22Rv1 (cell line): ENCODE data around the gene HES1.

Source experiments
- H3K27ac ChIP-seq: fragments of 450-650 bp; 2 replicates; pipeline ENCODE4 v1.5.1; 2017
- CTCF ChIP-seq: fragments of 450-650 bp; IDR thresholded peaks from 2 replicates; pipeline ENCODE4 v1.5.1; 2017; ENCODE audit warnings: mild to moderate bottlenecking
- ZFX ChIP-seq: fragments of 450-650 bp; IDR thresholded peaks from 2 replicates; pipeline ENCODE4 v1.6.1; 2017; ENCODE audit warnings: antibody characterized with exemption, borderline replicate concordance

Gene HES1

DNA sequence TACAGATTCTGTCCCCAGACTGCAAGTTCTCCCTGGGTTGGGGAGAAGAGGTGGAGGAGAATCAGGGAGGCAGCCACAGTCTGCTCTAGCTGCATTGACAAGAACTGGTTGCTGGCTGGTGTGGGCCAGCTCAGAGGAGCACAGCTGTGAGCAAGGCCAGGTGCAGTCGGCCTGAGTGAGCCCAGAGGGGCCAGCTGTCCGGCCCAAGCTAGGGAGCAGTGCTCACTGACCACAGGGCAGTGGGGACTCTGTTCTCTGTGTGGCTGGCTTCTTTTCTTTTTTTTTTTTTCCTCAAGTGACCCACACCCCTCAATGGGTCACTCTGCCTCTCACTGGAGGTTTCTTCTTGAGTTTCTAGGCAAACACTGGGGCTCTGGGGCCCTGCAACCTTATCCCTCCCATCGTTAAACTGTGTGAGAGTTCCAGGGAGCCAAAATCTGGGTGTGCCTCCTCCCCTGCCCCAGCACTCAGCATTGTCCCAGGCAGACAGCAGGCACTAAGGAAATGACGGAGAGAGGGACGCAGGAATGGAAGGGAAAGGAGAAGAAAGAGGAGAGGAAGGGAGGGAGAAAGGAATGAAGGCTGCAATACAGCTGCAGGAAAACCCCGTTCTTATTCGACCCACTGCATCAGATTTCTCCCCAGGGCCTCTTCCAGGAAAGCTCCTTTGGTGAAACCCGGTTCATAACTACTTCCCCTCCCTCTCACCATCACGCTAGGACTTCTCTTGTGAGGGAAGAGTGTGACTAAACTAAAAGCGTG, 37.7 kb upstream of the HES1 start:
- H3K27ac ChIP-seq, result peak overlapping the region; percentile 23
- TF ChIP-seq CTCF (no peak), ZFX (no peak)

GRCh38 chr3:194098843-194099183, 37.1 kb upstream of the HES1 start:
- TF ChIP-seq ZFX (no peak), CTCF (no peak)
- H3K27ac ChIP-seq, result no peak overlapping the region; the same call in 1 of the 2 replicates

DNA sequence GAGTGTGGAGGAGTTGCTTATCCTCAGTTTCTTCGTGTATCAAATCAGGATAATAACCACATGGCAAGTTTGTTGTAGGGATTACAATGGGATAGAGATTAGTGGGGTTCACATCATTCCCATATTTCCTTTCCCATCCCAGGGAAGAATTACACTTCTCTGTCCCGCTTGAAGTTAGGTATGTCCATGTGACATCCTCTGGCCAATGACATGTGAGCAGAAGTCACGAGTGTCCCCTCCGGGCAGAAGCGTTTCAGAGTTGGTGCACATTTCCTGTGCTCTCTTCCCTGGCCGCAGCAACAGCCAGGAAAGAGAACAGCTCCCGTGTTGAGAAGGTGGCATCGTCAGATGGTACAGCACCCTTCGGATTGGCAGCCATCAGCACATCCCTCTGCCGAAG, 36.7 kb upstream of the HES1 start:
- H3K27ac ChIP-seq, result no peak overlapping the region
- TF ChIP-seq ZFX, result no peak
- TF ChIP-seq CTCF, result no peak

- H3K27ac ChIP-seq, result peak overlapping the region; percentile 96
- no peak for TF ChIP-seq CTCF
- no peak for TF ChIP-seq ZFX
Measured at GRCh38 chr3:194100856-194101390, 35.0 kb upstream of the HES1 start.

DNA sequence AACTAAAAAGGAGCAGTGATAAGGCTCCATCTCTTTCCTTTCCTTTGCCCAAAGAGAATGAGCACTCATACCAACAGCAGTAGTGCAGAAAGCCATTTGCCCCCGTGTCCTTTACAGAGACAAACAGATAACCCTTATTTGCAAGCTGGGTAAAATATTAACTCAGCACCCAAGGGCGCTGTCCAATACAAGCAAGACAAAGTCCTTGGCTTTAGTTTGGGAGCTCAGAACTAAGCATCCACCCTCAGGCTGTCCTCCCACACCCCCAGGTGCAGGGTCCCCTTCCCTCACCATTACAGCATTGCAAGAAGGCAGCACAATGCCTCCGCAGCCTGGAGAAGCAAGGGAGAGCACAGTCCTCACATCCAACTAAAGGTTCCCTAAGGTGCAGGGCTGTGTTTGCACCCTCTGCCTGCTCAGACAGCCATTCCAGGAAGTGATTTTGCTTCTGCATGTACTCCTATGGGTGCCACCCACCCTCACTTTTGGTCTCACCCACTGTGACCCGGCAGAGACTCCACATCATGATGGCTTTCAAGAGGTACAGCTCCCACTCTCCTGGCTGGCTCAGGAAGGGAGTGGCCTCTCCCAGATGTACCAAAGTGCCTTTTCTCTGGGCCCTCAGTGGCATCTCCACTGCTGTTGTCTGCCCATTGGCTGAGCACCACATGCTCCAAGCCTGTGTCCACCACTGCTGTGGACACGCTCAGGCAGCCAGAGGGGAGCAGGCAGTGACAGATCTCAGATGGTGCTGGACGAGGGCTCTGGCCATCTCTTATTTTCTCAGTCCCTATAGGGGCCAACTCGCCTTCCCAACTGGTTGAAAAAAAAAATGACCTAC, 34.1 kb upstream of the HES1 start:
- peak overlapping the region; percentile 96 for H3K27ac ChIP-seq
- no peak for TF ChIP-seq CTCF
- no peak for TF ChIP-seq ZFX

DNA sequence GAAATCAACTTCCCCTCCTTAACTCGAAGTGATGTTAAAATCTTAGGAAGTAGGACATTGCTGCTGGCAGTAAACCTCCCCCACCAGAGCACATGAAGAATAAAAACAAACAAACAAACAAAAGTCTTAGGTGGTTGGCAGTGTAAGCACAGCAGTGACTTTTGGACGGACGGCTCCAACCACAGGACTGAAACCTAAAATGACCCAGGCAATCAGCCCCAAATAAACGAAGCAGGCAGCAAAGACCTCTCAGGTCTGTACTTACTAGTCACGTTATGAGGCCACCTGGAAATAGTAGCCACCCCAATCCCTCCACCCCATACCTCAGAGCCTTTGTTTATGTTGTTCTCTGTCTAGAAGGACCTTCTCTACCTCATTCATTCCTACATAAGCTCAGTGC, 33.5 kb upstream of the HES1 start:
- TF ChIP-seq CTCF (no peak), ZFX (no peak)
- peak overlapping the region; percentile 96 for H3K27ac ChIP-seq

DNA sequence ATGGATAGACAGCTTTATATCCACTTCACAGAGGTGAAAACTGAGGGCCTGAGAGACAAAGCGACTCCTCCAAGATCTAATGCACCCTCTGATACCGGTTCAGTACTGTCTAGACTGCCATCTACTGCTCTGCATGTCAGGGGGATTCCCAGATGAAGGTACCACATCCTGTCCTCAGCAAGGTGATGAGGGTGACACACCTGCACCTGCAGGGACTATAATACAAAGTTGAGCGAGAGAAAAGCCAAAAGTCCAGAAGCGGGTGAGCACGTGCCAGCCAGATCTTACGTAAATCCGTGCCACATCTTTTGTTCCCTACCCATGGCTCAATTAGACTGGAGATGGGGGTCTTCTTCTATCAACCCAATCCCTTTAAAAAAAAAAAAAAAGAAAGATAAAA, 32.4 kb upstream of the HES1 start:
- H3K27ac ChIP-seq, result peak overlapping the region; percentile 96; the same call in 1 of the 2 replicates
- TF ChIP-seq CTCF (no peak), ZFX (no peak)
